ENCODE measurements around the gene WHRN. TPM values are rescaled to one million over a fixed set of nuclear protein-coding genes. Genes with fewer than 3 reads are reported as not detected.

WHRN gene
- total RNA-seq, 5 donors from 2014 or later (not counting 1 experiment from before 2014, with no cell fraction given): 11.4 to 46.0 (median 13.0) TPM

- no peak overlapping the region for H3K4me3 ChIP-seq (ENCODE audit: control insufficient read depth in 1 of 2, extremely low read depth in 1 of 2, low read length in 1 of 2)
- 76% methylated on average over 2 of the region's 2 CpGs for whole genome bisulfite sequencing (ENCODE audit: insufficient coverage)
- H3K4me3 Mint-ChIP-seq: peak overlapping the region in 2 of 3 donors; percentile 96 to 100
- ATAC-seq (replicated peaks in 1 of 4) (no peak), DNase-seq (no peak)
- H3K4me1 ChIP-seq (ENCODE audit: control insufficient read depth in 1 of 2, extremely low read depth in 1 of 2, insufficient read depth in 2 of 2, low read length in 2 of 2): peaks cover 53 to 79% of the 10 kb centered on the region in 2 experiments
- ChIA-PET POLR2A (interaction anchor here in 1 of 2 donors (0.5 to 0.8 kb wide), 2 partner anchors 23 to 199 kb away, joined by 3 to 4 read pairs; no protein-coding TSS in a partner anchor), CTCF (interaction anchor here in 1 of 2 donors (0.5 to 1.2 kb wide), 2 partner anchors 26 to 234 kb away, joined by 3 to 4 read pairs; no protein-coding TSS in a partner anchor)
- no peaks in the 10 kb centered on the region for H3K27me3 ChIP-seq (replicated peaks in 1 of 2; ENCODE audit: control insufficient read depth in 2 of 2, extremely low read depth in 1 of 2, insufficient read depth in 2 of 2, low read length in 1 of 2)
- H3K36me3 ChIP-seq (ENCODE audit: control insufficient read depth in 2 of 2, extremely low read depth in 1 of 2, insufficient read depth in 1 of 2, low read length in 1 of 2): peaks cover 0 to 16% of the 10 kb centered on the region in 2 donors
- peaks cover 75 to 91% (median 77%) of the 10 kb centered on the region in 3 donors for H3K4me1 Mint-ChIP-seq
- H3K27ac ChIP-seq (ENCODE audit: low read length): peak overlapping the region; percentile 93
- peak overlapping the region; percentile 99 for H3K27ac Mint-ChIP-seq
- no peaks in the 10 kb centered on the region for H3K27me3 Mint-ChIP-seq
- no peaks in the 10 kb centered on the region for H3K9me3 ChIP-seq
- H3K9me3 Mint-ChIP-seq: no peaks in the 10 kb centered on the region
- H3K36me3 Mint-ChIP-seq: peaks cover 41% of the 10 kb centered on the region
Observed at GRCh38 chr9:114390952-114391351, 114.3 kb downstream of the WHRN start.

GRCh38 chr9:114389612-114390368, 115.5 kb downstream of the WHRN start:
- ChIA-PET CTCF (interaction anchor here (0.6 to 3.0 kb wide), 5 partner anchors 9 to 32 kb away, joined by 3 to 25 read pairs (median 4); no protein-coding TSS in a partner anchor), POLR2A (no interaction called here)
- H3K9me3 ChIP-seq: no peaks in the 10 kb centered on the region
- H3K36me3 ChIP-seq (ENCODE audit: control insufficient read depth in 2 of 2, extremely low read depth in 1 of 2, insufficient read depth in 1 of 2, low read length in 1 of 2): peaks cover 0 to 19% of the 10 kb centered on the region in 2 donors
- H3K27ac ChIP-seq (ENCODE audit: low read length): peak overlapping the region; percentile 93
- H3K4me1 ChIP-seq (ENCODE audit: control insufficient read depth in 1 of 2, extremely low read depth in 1 of 2, insufficient read depth in 2 of 2, low read length in 2 of 2): peaks cover 45 to 78% of the 10 kb centered on the region in 2 experiments
- WGBS (ENCODE audit: insufficient coverage): 50% methylated on average over 3 of the region's 7 CpGs
- peak overlapping the region; percentile 99 for H3K27ac Mint-ChIP-seq
- H3K27me3 Mint-ChIP-seq: no peaks in the 10 kb centered on the region
- ATAC-seq (replicated peaks in 1 of 4) (no peak), DNase-seq (peak in 1 of 35 experiments; percentile 14)
- H3K9me3 Mint-ChIP-seq: no peaks in the 10 kb centered on the region
- peak overlapping the region; percentile 15 to 93 for H3K4me3 ChIP-seq (ENCODE audit: control insufficient read depth in 1 of 2, extremely low read depth in 1 of 2, low read length in 1 of 2)
- H3K36me3 Mint-ChIP-seq: peaks cover 39% of the 10 kb centered on the region
- peaks cover 70 to 91% (median 72%) of the 10 kb centered on the region in 3 donors for H3K4me1 Mint-ChIP-seq
- peak overlapping the region; percentile 95 to 100 (median 96) for H3K4me3 Mint-ChIP-seq
- H3K27me3 ChIP-seq (replicated peaks in 1 of 2; ENCODE audit: control insufficient read depth in 2 of 2, extremely low read depth in 1 of 2, insufficient read depth in 2 of 2, low read length in 1 of 2): no peaks in the 10 kb centered on the region

- peak overlapping the region; percentile 93 for H3K27ac ChIP-seq (ENCODE audit: low read length)
- H3K4me3 ChIP-seq (ENCODE audit: control insufficient read depth in 1 of 2, extremely low read depth in 1 of 2, low read length in 1 of 2): peak overlapping the region; percentile 93 to 97
- Mint-ChIP-seq H3K27me3 (no peaks in the 10 kb centered on the region), H3K9me3 (no peaks in the 10 kb centered on the region), H3K27ac (peak overlapping the region; percentile 99), H3K36me3 (peaks cover 41% of the 10 kb centered on the region), H3K4me1 (peaks cover 68 to 91% (median 73%) of the 10 kb centered on the region in 3 donors), H3K4me3 (peak overlapping the region; percentile 95 to 100 (median 96))
- ATAC-seq (replicated peaks in 1 of 4): no peak
- CTCF ChIA-PET: interaction anchor here (0.6 to 3.0 kb wide), 6 partner anchors 8 to 541 kb away, joined by 3 to 25 read pairs (median 4); no protein-coding TSS in a partner anchor
- H3K4me1 ChIP-seq (ENCODE audit: control insufficient read depth in 1 of 2, extremely low read depth in 1 of 2, insufficient read depth in 2 of 2, low read length in 2 of 2): peaks cover 48 to 77% of the 10 kb centered on the region in 2 experiments
- POLR2A ChIA-PET: interaction anchor here in 1 of 2 donors (1.2 to 4.7 kb wide), 2 partner anchors 8 to 202 kb away, joined by 3 to 42 read pairs; no protein-coding TSS in a partner anchor
- DNase-seq: no peak
- no peaks in the 10 kb centered on the region for H3K9me3 ChIP-seq
- 13% methylated on average over 6 of the region's 9 CpGs for WGBS (ENCODE audit: insufficient coverage)
- H3K27me3 ChIP-seq (replicated peaks in 1 of 2; ENCODE audit: control insufficient read depth in 2 of 2, extremely low read depth in 1 of 2, insufficient read depth in 2 of 2, low read length in 1 of 2): no peaks in the 10 kb centered on the region
- H3K36me3 ChIP-seq (ENCODE audit: control insufficient read depth in 2 of 2, extremely low read depth in 1 of 2, insufficient read depth in 1 of 2, low read length in 1 of 2): peaks cover 0 to 28% of the 10 kb centered on the region in 2 donors
Observed at GRCh38 chr9:114388764-114389375, 116.4 kb downstream of the WHRN start.

- Mint-ChIP-seq H3K4me3 (peak overlapping the region; percentile 95 to 100 (median 96)), H3K9me3 (no peaks in the 10 kb centered on the region), H3K4me1 (peaks cover 70 to 91% (median 73%) of the 10 kb centered on the region in 3 donors), H3K27me3 (no peaks in the 10 kb centered on the region), H3K27ac (peak overlapping the region; percentile 99), H3K36me3 (peaks cover 42% of the 10 kb centered on the region)
- no peaks in the 10 kb centered on the region for H3K27me3 ChIP-seq (replicated peaks in 1 of 2; ENCODE audit: control insufficient read depth in 2 of 2, extremely low read depth in 1 of 2, insufficient read depth in 2 of 2, low read length in 1 of 2)
- ChIA-PET POLR2A (interaction anchor here (1.0 to 4.7 kb wide), 7 partner anchors 8 to 203 kb away, joined by 3 to 42 read pairs (median 6); no protein-coding TSS in a partner anchor), CTCF (interaction anchor here in 1 of 2 donors (0.6 to 5.1 kb wide), 6 partner anchors 9 to 541 kb away, joined by 3 to 40 read pairs (median 6); no protein-coding TSS in a partner anchor)
- peaks cover 0 to 33% of the 10 kb centered on the region in 2 donors for H3K36me3 ChIP-seq (ENCODE audit: control insufficient read depth in 2 of 2, extremely low read depth in 1 of 2, insufficient read depth in 1 of 2, low read length in 1 of 2)
- H3K27ac ChIP-seq (ENCODE audit: low read length): peak overlapping the region; percentile 93
- peak overlapping the region; percentile 93 to 97 for H3K4me3 ChIP-seq (ENCODE audit: control insufficient read depth in 1 of 2, extremely low read depth in 1 of 2, low read length in 1 of 2)
- no peaks in the 10 kb centered on the region for H3K9me3 ChIP-seq
- DNase-seq: no peak
- H3K4me1 ChIP-seq (ENCODE audit: control insufficient read depth in 1 of 2, extremely low read depth in 1 of 2, insufficient read depth in 2 of 2, low read length in 2 of 2): peaks cover 53 to 77% of the 10 kb centered on the region in 2 experiments
- WGBS (ENCODE audit: insufficient coverage): 10% methylated on average over 4 of the region's 9 CpGs
- peak in 1 of 4 experiments; percentile 9 for ATAC-seq (replicated peaks in 1 of 4)
Observed at GRCh38 chr9:114388357-114388682, 117.0 kb downstream of the WHRN start.

GRCh38 chr9:114387680-114388356, 117.5 kb downstream of the WHRN start, which contains the start of gene AKNA:
TSS of gene AKNA (minus strand) at chr9:114387982. CDS start at chr9:114381333, 6,649 bp downstream.
- ChIA-PET POLR2A (interaction anchor here (1.0 to 4.7 kb wide), 7 partner anchors 9 to 203 kb away, joined by 3 to 42 read pairs (median 6); no protein-coding TSS in a partner anchor), CTCF (interaction anchor here in 1 of 2 donors (0.6 to 5.1 kb wide), 6 partner anchors 10 to 542 kb away, joined by 3 to 40 read pairs (median 6); no protein-coding TSS in a partner anchor)
- ATAC-seq (replicated peaks in 1 of 4): peak; percentile 44 to 67 (median 64)
- Histone ChIP-seq H3K27ac (ENCODE audit: low read length) (peak within 1 kb of the TSS; percentile 93), H3K9me3 (no peaks in the 10 kb centered on the region), H3K27me3 (replicated peaks in 1 of 2; ENCODE audit: control insufficient read depth in 2 of 2, extremely low read depth in 1 of 2, insufficient read depth in 2 of 2, low read length in 1 of 2) (no peaks in the 10 kb centered on the region), H3K36me3 (ENCODE audit: control insufficient read depth in 2 of 2, extremely low read depth in 1 of 2, insufficient read depth in 1 of 2, low read length in 1 of 2) (peaks cover 0 to 37% of the 10 kb centered on the region in 2 donors), H3K4me1 (ENCODE audit: control insufficient read depth in 1 of 2, extremely low read depth in 1 of 2, insufficient read depth in 2 of 2, low read length in 2 of 2) (peaks cover 53 to 78% of the 10 kb centered on the region in 2 experiments), H3K4me3 (ENCODE audit: control insufficient read depth in 1 of 2, extremely low read depth in 1 of 2, low read length in 1 of 2) (peak within 1 kb of the TSS; percentile 93 to 97)
- peak within 1 kb of the TSS; percentile 95 to 100 (median 96) for H3K4me3 Mint-ChIP-seq
- H3K36me3 Mint-ChIP-seq: peaks cover 45% of the 10 kb centered on the region
- H3K27me3 Mint-ChIP-seq: no peaks in the 10 kb centered on the region
- peaks cover 71 to 91% (median 73%) of the 10 kb centered on the region in 3 donors for H3K4me1 Mint-ChIP-seq
- peak within 1 kb of the TSS; percentile 99 for H3K27ac Mint-ChIP-seq
- DNase-seq: peak; percentile 76 to 92 (median 84)
- H3K9me3 Mint-ChIP-seq: no peaks in the 10 kb centered on the region
- WGBS (ENCODE audit: insufficient coverage): 0% methylated on average over 17 of the region's 25 CpGs

All from T-cell (primary cell).